CD14-positive monocyte (primary cell): ENCODE measurements around the gene RPL27A. TPM values are rescaled to one million over a fixed set of nuclear protein-coding genes. Genes with fewer than 3 reads are reported as not detected.

Source experiments
- DNase-seq, 3 donors: peaks; one replicate each; pipeline ENCODE4 v3.0.0-alpha.2; 2011 to 2022
- H2AFZ ChIP-seq: 2 replicates; pipeline ENCODE4 v1.6.0; 2012; ENCODE audit warnings: mild to moderate bottlenecking, low read depth, low read length, inconsistent platforms; ENCODE audit not compliant: insufficient read depth, poor library complexity, severe bottlenecking
- H3K27ac ChIP-seq, 2 donors: 1 replicate in 1 of 2; 2 replicates in 1 of 2; pipeline ENCODE4 v1.5.1; 2012 to 2013; ENCODE audit warnings: low read length in 2 of 2, control low read depth in 1 of 2, inconsistent platforms in 1 of 2, low read depth in 1 of 2, mild to moderate bottlenecking in 1 of 2
- H3K27me3 ChIP-seq, 2 donors: one replicate each; pipeline versions ENCODE4 v1.6.0 to v1.6.1; 2011 to 2013; ENCODE audit warnings: low read length in 2 of 2; ENCODE audit not compliant: control insufficient read depth in 2 of 2, insufficient read depth in 2 of 2
- H3K36me3 ChIP-seq, 2 donors: replicated peaks in 1 of 2; 1 replicate in 1 of 2; 2 replicates in 1 of 2; pipeline versions ENCODE4 v1.5.1 to v1.6.1; 2012 to 2013; ENCODE audit warnings: low read length in 2 of 2, control low read depth in 1 of 2, inconsistent platforms in 1 of 2, mild to moderate bottlenecking in 1 of 2; ENCODE audit not compliant: insufficient read depth in 2 of 2, control insufficient read depth in 1 of 2
- H3K4me1 ChIP-seq, 2 donors: 1 replicate in 1 of 2; 2 replicates in 1 of 2; pipeline versions ENCODE4 v1.5.1 to v1.6.1; 2012 to 2013; ENCODE audit warnings: low read length in 2 of 2, control low read depth in 1 of 2, inconsistent platforms in 1 of 2, mild to moderate bottlenecking in 1 of 2, moderate library complexity in 1 of 2; ENCODE audit not compliant: insufficient read depth in 2 of 2, control insufficient read depth in 1 of 2
- H3K4me2 ChIP-seq: replicated peaks from 2 replicates; pipeline ENCODE3; 2012; ENCODE audit warnings: low read length, moderate library complexity, mild to moderate bottlenecking; ENCODE audit not compliant: poor library complexity, severe bottlenecking; ENCODE audit errors: extremely low read depth
- H3K4me3 ChIP-seq, 3 experiments: fragments of 200-600 bp in 1 of 3; sonication (generic) in 1 of 3; replicated peaks in 1 of 3; 1 replicate in 2 of 3; 2 replicates in 1 of 3; pipeline ENCODE4 v1.5.1; 2011 to 2013; ENCODE audit warnings: low read length in 3 of 3, mild to moderate bottlenecking in 3 of 3, control low read depth in 2 of 3, low read depth in 2 of 3, inconsistent platforms in 1 of 3, moderate library complexity in 1 of 3
- H3K79me2 ChIP-seq: 2 replicates; pipeline ENCODE4 v1.6.0; 2012; ENCODE audit warnings: mild to moderate bottlenecking, control low read depth, inconsistent platforms, low read length, moderate library complexity; ENCODE audit not compliant: insufficient read depth
- H3K9ac ChIP-seq: 2 replicates; pipeline ENCODE4 v1.6.0; 2017; ENCODE audit warnings: low read length, mild to moderate bottlenecking; ENCODE audit not compliant: insufficient read depth, poor library complexity, severe bottlenecking
- H3K9me3 ChIP-seq, 2 donors: replicated peaks in 1 of 2; 1 replicate in 1 of 2; 2 replicates in 1 of 2; pipeline versions ENCODE4 v1.5.1 to v1.6.1; 2012 to 2013; ENCODE audit warnings: low read length in 2 of 2, control low read depth in 1 of 2; ENCODE audit not compliant: control insufficient read depth in 1 of 2, insufficient read depth in 1 of 2
- H4K20me1 ChIP-seq: 2 replicates; pipeline ENCODE4 v1.6.0; 2012; ENCODE audit warnings: mild to moderate bottlenecking, low read length, control low read depth, moderate library complexity; ENCODE audit not compliant: insufficient read depth
- H3K27ac Mint-ChIP-seq, 7 donors: one replicate each; pipeline ENCODE4 v1.8.0; 2020; ENCODE audit warnings: mild to moderate bottlenecking in 7 of 7, mixed read lengths in 7 of 7, moderate library complexity in 6 of 7, inconsistent platforms in 2 of 7
- H3K27me3 Mint-ChIP-seq, 3 donors: one replicate each; pipeline ENCODE4 v1.8.0; 2021 to 2022; ENCODE audit warnings: low read depth in 3 of 3, mild to moderate bottlenecking in 3 of 3, mixed read lengths in 3 of 3, moderate library complexity in 3 of 3, inconsistent platforms in 1 of 3
- H3K36me3 Mint-ChIP-seq, 2 donors: one replicate each; pipeline ENCODE4 v1.8.0; 2020; ENCODE audit warnings: mixed read lengths in 2 of 2, inconsistent platforms in 1 of 2, mild to moderate bottlenecking in 1 of 2
- H3K4me1 Mint-ChIP-seq: one replicate; pipeline ENCODE4 v1.8.0; 2020; ENCODE audit warnings: mild to moderate bottlenecking, mixed read lengths
- H3K4me3 Mint-ChIP-seq, 2 donors: one replicate each; pipeline ENCODE4 v1.8.0; 2020; ENCODE audit warnings: mild to moderate bottlenecking in 2 of 2, mixed read lengths in 2 of 2, moderate library complexity in 1 of 2
- H3K9me3 Mint-ChIP-seq, 7 donors: one replicate each; pipeline ENCODE4 v1.8.0; 2020 to 2022; ENCODE audit warnings: mixed read lengths in 7 of 7, mild to moderate bottlenecking in 6 of 7, moderate library complexity in 6 of 7, inconsistent platforms in 2 of 7
- CTCF ChIP-seq: fragments of 200-600 bp; IDR thresholded peaks from one replicate; pipeline ENCODE4 v1.8.0; 2022; ENCODE audit warnings: antibody characterized with exemption, mild to moderate bottlenecking
- WGBS: methylation state at CpG from one replicate; pipeline ENCODE4 v1.1.5; 2013; ENCODE audit warnings: missing lambda C conversion rate; ENCODE audit not compliant: insufficient coverage; 5-methylcytosine and 5-hydroxymethylcytosine counted together
- intact Hi-C, 2 donors: fragments of 100-400 bp; cut with micrococcal nuclease; formaldehyde crosslinking; loops; one replicate each; pipeline versions ENCODE4 v1.15.0 to v1.15.1; 2023
- polyA plus RNA-seq, 3 donors: library from polyadenylated mRNA; depleted of rRNA in 1 of 3; unstranded in 2 of 3; stranded (reverse) in 1 of 3; fragments of 300-500 nt in 2 of 3; fragments of >200 nt in 1 of 3; fragmentation: Illumina TruSeq in 2 of 3; gene quantifications; 1 replicate in 2 of 3; 2 replicates in 1 of 3; pipeline ENCODE4 v1.2.3, GENCODE V29; 2012 to 2021

The RPL27A gene
- polyA plus RNA-seq, 3 donors: 572 to 1,233 (median 1,091) TPM

- intact Hi-C loops: no loop called here
- H3K4me1 ChIP-seq: no peaks in the 10 kb centered on the region
- H3K4me2 ChIP-seq: no peak overlapping the region
- Mint-ChIP-seq H3K36me3 (no peaks in the 10 kb centered on the region), H3K4me3 (no peak overlapping the region), H3K27ac (no peak overlapping the region), H3K9me3 (peaks cover 0 to 2% (median 0%) of the 10 kb centered on the region in 7 donors), H3K4me1 (no peaks in the 10 kb centered on the region), H3K27me3 (peaks cover 2 to 6% (median 3%) of the 10 kb centered on the region in 3 donors)
- DNase-seq: no peak
- H2AFZ ChIP-seq: no peak overlapping the region
- H3K79me2 ChIP-seq: no peaks in the 10 kb centered on the region
- no peaks in the 10 kb centered on the region for H3K27me3 ChIP-seq
- WGBS: 94% methylated on average over 6 of the region's 7 CpGs
- no peaks in the 10 kb centered on the region for H4K20me1 ChIP-seq
- no peak overlapping the region for H3K27ac ChIP-seq
- no peak for TF ChIP-seq CTCF
- no peaks in the 10 kb centered on the region for H3K9me3 ChIP-seq
- no peak overlapping the region for H3K9ac ChIP-seq
- no peak overlapping the region for H3K4me3 ChIP-seq
- no peaks in the 10 kb centered on the region for H3K36me3 ChIP-seq
These were observed 42.1 kb downstream of the RPL27A start for GRCh38 chr11:8724682-8725081.

DNA sequence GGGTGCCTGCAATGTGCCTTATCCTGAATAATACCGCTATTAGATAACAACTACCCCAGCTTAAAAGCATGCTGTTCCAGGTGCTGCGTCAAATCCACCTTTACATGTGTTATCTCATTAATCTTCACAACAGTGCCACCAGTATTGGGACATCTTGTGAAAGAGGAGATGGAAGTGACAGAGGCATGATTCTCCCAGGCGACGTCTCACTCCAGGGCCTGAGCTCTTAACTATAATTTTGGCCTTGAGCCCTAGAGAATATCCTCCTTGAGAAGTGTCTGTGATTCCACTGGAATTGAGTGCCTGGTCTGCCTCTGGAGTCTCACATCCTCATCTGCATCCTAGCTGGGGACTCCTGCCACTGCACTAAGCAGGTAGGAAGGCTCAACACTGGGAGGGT lies 43.8 kb downstream of the RPL27A start:
- no peaks in the 10 kb centered on the region for H3K27me3 ChIP-seq
- H3K36me3 Mint-ChIP-seq: no peaks in the 10 kb centered on the region
- no peak overlapping the region for H3K9ac ChIP-seq

More for the DNA sequence above, 43.8 kb downstream of the RPL27A start:
- Histone ChIP-seq H3K27ac (no peak overlapping the region), H3K4me2 (no peak overlapping the region), H3K79me2 (no peaks in the 10 kb centered on the region), H2AFZ (no peak overlapping the region), H3K9me3 (no peaks in the 10 kb centered on the region), H3K36me3 (no peaks in the 10 kb centered on the region), H3K4me1 (no peaks in the 10 kb centered on the region), H4K20me1 (no peaks in the 10 kb centered on the region), H3K4me3 (no peak overlapping the region)
- 89% methylated on average over 2 of the region's 4 CpGs for WGBS
- peaks cover 0 to 2% (median 0%) of the 10 kb centered on the region in 7 donors for H3K9me3 Mint-ChIP-seq
- H3K4me1 Mint-ChIP-seq: no peaks in the 10 kb centered on the region
- TF ChIP-seq CTCF: no peak
- peaks cover 2 to 6% (median 5%) of the 10 kb centered on the region in 3 donors for H3K27me3 Mint-ChIP-seq
- no peak overlapping the region for H3K4me3 Mint-ChIP-seq
- intact Hi-C loops: no loop called here
- no peak overlapping the region for H3K27ac Mint-ChIP-seq
- no peak for DNase-seq
